ENCODE measurements around the gene BCKDHB. TPM values are rescaled to one million over a fixed set of nuclear protein-coding genes. Genes with fewer than 3 reads are reported as not detected.

BCKDHB gene
- total RNA-seq, 3 donors from 2014 or later = 19.0 to 33.7 (median 23.4) TPM

DNA sequence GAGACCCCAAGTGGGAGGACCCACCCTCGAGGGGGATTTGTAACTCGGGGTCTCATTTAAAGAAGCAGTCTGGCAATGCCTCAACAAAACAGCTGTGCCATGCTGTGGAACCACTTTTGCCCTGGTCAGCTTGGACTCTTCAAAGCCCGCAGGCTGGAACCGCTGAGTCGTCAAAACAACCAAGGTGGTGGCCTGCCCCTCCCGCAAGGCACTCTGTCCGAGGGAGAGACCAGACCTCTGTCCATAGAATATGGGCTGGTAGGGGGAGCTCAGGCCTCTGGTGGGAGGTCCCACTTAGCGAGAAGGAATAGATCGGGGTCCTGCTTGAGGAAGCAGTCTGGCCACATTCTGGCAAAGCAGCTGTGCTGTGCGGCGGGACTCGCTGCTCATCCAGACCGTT is 208.1 kb downstream of the BCKDHB start:
- H3K27ac ChIP-seq = no peak overlapping the region
- intact Hi-C loops (cut with DNase I; ENCODE audit: low total_unique reads) = no loop called here
- TF ChIP-seq, protein P1, sequence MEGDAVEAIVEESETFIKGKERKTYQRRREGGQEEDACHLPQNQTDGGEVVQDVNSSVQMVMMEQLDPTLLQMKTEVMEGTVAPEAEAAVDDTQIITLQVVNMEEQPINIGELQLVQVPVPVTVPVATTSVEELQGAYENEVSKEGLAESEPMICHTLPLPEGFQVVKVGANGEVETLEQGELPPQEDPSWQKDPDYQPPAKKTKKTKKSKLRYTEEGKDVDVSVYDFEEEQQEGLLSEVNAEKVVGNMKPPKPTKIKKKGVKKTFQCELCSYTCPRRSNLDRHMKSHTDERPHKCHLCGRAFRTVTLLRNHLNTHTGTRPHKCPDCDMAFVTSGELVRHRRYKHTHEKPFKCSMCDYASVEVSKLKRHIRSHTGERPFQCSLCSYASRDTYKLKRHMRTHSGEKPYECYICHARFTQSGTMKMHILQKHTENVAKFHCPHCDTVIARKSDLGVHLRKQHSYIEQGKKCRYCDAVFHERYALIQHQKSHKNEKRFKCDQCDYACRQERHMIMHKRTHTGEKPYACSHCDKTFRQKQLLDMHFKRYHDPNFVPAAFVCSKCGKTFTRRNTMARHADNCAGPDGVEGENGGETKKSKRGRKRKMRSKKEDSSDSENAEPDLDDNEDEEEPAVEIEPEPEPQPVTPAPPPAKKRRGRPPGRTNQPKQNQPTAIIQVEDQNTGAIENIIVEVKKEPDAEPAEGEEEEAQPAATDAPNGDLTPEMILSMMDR (IDR thresholded peaks at IDR 0.05) = no peak
- no peak for TF ChIP-seq POLR2AphosphoS5 (IDR thresholded peaks at IDR 0.05)
- TF ChIP-seq POLR2A (IDR thresholded peaks at IDR 0.05) = no peak
- no peaks in the 10 kb centered on the region for H3K9me3 ChIP-seq
- H3K27me3 ChIP-seq = no peaks in the 10 kb centered on the region
- DNase-seq (ENCODE audit: low spot score in 2 of 2) = no peak
- no peaks in the 10 kb centered on the region for H3K36me3 ChIP-seq
- no peaks in the 10 kb centered on the region for H3K4me1 ChIP-seq
- H3K4me3 ChIP-seq = no peak overlapping the region

DNA sequence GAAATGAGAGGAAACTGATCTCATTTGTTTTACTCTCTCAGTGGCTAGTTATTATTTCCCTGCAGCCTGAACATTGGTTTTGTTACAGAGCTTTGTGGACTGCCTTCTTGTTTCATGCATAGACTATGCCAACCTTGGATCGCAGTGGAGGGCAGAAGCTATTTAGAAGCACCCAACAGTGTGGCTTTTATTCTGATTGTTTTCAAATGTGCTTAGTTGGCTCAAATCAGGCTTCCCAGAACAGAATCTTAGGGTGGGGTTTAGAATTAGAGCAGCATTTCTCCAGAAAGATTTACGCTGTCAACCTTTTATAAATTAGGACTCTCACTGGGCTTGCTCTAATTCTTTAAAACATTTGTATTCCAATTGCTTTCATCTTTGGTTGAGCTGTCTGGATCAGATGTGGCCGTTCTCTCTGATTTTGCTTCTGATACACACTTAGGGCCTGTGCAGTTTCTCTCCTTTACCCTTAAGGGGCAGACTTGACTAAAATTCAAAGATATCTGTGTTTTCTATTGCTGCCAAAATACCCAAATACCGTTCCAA is 210.3 kb downstream of the BCKDHB start:
- DNase-seq (ENCODE audit: low spot score in 2 of 2) = no peak
- no peaks in the 10 kb centered on the region for H3K27me3 ChIP-seq
- TF ChIP-seq POLR2A (IDR thresholded peaks at IDR 0.05) (no peak), POLR2AphosphoS5 (IDR thresholded peaks at IDR 0.05) (no peak)
- TF ChIP-seq, protein P1 (IDR thresholded peaks at IDR 0.05) = no peak
- no peak overlapping the region for H3K4me3 ChIP-seq
- H3K36me3 ChIP-seq = no peaks in the 10 kb centered on the region
- no peaks in the 10 kb centered on the region for H3K4me1 ChIP-seq
- no peak overlapping the region for H3K27ac ChIP-seq
- intact Hi-C loops (cut with DNase I; ENCODE audit: low total_unique reads) = no loop called here
- H3K9me3 ChIP-seq = no peaks in the 10 kb centered on the region

DNA sequence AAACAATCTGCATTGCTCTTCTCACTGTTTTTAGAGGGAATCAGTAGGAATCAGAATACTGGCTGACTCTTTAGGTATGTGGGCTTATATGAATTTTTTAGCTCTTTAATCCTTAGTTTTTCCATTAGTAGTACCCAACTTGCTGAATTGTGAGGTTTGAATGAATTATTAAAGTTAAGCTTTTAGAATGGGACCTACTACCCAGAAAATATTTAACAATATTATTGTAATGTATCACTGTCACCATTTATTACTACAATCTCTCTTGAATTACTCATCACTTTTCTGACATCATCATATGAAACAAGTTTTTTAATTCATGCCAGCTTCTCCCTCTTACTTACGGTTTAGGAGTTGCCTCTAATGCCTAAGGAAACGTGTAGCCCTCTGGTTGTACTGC is 212.7 kb downstream of the BCKDHB start:
- TF ChIP-seq, protein P1 (IDR thresholded peaks at IDR 0.05) = no peak
- no peak for TF ChIP-seq POLR2AphosphoS5 (IDR thresholded peaks at IDR 0.05)
- no peak for TF ChIP-seq POLR2A (IDR thresholded peaks at IDR 0.05)
- intact Hi-C loops (cut with DNase I; ENCODE audit: low total_unique reads) = no loop called here
- Histone ChIP-seq H3K27ac (no peak overlapping the region), H3K4me1 (no peaks in the 10 kb centered on the region), H3K27me3 (no peaks in the 10 kb centered on the region), H3K36me3 (no peaks in the 10 kb centered on the region), H3K9me3 (no peaks in the 10 kb centered on the region), H3K4me3 (no peak overlapping the region)
- DNase-seq (ENCODE audit: low spot score in 2 of 2) = no peak

DNA sequence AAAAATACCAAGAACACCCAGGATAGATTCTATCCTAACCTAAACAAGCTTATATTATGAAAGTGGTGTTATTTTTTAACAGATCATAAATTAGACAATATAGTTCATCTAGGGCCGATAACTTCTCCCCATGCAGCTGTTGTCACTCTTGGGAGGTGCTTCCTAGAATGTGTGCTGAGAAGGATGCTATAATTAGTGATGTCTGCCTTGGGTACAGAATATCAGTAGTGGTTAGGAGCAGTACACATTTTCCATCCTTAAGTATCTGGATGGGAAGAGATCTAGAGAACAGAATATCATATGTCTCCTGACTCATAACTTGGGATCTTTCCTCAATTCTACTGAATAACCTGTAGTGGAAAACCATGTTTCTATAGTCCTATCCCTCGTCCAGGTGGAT is 214.5 kb downstream of the BCKDHB start:
- TF ChIP-seq, protein P1 (IDR thresholded peaks at IDR 0.05) = no peak
- no peak for TF ChIP-seq POLR2A (IDR thresholded peaks at IDR 0.05)
- no peak for TF ChIP-seq POLR2AphosphoS5 (IDR thresholded peaks at IDR 0.05)
- intact Hi-C loops (cut with DNase I; ENCODE audit: low total_unique reads) = no loop called here

DNA sequence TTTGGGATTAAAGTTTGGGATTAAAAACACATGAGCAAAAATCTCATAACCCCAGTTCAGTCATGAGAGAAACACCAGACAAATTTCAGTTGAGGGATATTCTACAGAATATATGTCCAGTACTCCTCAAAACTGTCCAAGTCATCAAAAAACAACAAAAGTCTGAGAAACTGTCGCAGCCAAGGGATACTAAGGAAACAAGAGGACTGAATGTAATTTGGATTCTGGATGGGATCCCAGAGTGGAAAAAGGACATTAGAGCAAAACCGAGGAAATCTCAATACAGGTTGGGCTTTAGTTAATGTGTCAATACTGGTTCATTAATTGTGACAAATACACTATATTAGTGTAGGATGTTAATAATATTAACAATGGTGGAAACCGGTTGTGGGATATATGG is 219.3 kb downstream of the BCKDHB start:
- no peaks in the 10 kb centered on the region for H3K4me1 ChIP-seq
- intact Hi-C loops (cut with DNase I; ENCODE audit: low total_unique reads) = no loop called here
- H3K36me3 ChIP-seq = no peaks in the 10 kb centered on the region
- DNase-seq (ENCODE audit: low spot score in 2 of 2) = no peak
- H3K9me3 ChIP-seq = no peaks in the 10 kb centered on the region
- H3K27me3 ChIP-seq = no peaks in the 10 kb centered on the region
- no peak overlapping the region for H3K27ac ChIP-seq
- no peak overlapping the region for H3K4me3 ChIP-seq
- TF ChIP-seq POLR2A (IDR thresholded peaks at IDR 0.05) (no peak), POLR2AphosphoS5 (IDR thresholded peaks at IDR 0.05) (no peak)
- TF ChIP-seq, protein P1 (IDR thresholded peaks at IDR 0.05) = no peak

More for the DNA sequence above, 214.5 kb downstream of the BCKDHB start:
- Histone ChIP-seq H3K4me1 (no peaks in the 10 kb centered on the region), H3K27ac (no peak overlapping the region), H3K9me3 (no peaks in the 10 kb centered on the region), H3K4me3 (no peak overlapping the region), H3K36me3 (no peaks in the 10 kb centered on the region), H3K27me3 (no peaks in the 10 kb centered on the region)
- no peak for DNase-seq (ENCODE audit: low spot score in 2 of 2)
